T47D (cell line): ENCODE data around the gene RING1.

Experiments
- DNase-seq, 2 experiments: peaks; one replicate each; pipeline versions ENCODE4 v3.0.0 to v3.0.0-alpha.2; 2011 to 2012; ENCODE audit warnings: low read depth in 1 of 2, low spot score in 1 of 2
- JUND ChIP-seq: IDR thresholded peaks from 2 replicates; pipeline ENCODE4 v1.6.1; 2012; ENCODE audit warnings: low read depth
- in situ Hi-C: cut with HindIII; loops from 2 replicates; pipeline ENCODE4 v1.10.0; 2016; ENCODE audit warnings: low sequenced_read_pairs, low pct_unique_long_range_greater_than_20kb

Gene RING1

GRCh38 chr6:33191383-33192104 lies 16.8 kb upstream of the RING1 start:
- no peak for TF ChIP-seq JUND
- DNase-seq: no peak
- in situ Hi-C loops: no loop called here

DNA sequence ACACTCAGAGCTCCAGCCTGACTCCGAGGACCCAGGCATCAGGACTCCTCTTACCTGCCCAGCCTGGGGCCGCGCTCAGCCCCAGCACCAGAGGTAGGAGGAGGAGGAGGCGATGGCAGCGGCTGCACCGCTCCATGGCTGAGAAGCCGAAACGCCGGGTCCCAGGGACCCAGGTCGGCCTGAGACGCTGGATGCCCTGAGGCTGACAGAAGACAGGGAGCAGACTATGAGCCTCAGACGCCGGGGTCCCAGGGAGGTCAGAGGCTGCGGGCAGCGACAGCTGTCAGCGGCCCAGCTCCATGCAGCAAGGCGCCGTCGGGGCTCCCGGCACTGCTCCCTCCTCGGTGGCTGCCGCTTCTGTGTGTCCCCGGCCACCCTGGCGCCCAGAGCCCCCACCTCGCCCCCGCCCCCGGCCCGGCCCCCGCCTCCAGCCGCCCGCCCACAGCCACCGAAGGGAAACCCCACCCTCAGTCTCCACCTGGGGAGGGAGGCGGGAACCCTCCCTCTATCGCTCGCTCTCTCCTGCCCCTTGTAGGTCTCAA lies 16.1 kb upstream of the RING1 start, which contains the start of gene COL11A2:
Gene COL11A2 (minus strand): TSS at position 363 of the 542 bp plus-strand sequence. CDS start 227 bp downstream, at position 136.
- TF ChIP-seq JUND: no peak
- in situ Hi-C loops: no loop called here
- DNase-seq: no peak

- in situ Hi-C loops: no loop called here
- no peak for TF ChIP-seq JUND
- no peak for DNase-seq
Measured at GRCh38 chr6:33192671-33193602, 15.4 kb upstream of the RING1 start.

- in situ Hi-C loops: no loop called here
- TF ChIP-seq JUND: no peak
- no peak for DNase-seq
Measured at GRCh38 chr6:33193619-33194018, 14.7 kb upstream of the RING1 start.

DNA sequence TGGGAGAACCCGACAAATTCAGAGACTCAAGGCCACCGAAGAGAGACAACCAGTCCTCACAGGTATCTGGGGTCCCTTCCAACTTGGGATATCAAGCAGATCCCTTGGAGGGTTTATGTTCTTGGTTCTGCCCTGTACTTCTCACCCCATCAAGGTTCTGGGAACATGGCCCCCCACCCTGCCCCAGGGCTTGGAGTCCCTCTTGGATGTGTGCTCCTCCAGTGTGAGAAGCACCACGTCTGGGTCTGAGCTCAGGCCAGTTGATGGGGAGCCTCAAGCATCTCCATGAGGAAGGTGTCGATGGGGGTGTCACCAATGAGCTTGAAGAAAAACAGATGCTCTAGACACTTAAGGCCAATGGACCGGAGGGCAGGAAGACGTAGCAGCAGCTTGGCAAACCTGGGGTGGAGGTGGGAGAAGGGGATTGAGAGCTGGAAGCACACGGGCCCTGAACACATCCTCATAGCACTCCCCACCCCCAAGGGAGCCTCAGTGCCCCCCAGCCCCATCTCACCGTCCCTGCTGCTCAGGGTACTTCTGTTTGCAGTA lies 13.8 kb upstream of the RING1 start:
- DNase-seq: no peak
- in situ Hi-C loops: no loop called here
- TF ChIP-seq JUND: no peak

- in situ Hi-C loops: no loop called here
- DNase-seq: peak in 1 of 2 experiments; percentile 58
- no peak for TF ChIP-seq JUND
Measured at GRCh38 chr6:33195304-33196165, 12.8 kb upstream of the RING1 start.

GRCh38 chr6:33197431-33198048 lies 10.8 kb upstream of the RING1 start:
- in situ Hi-C loops: no loop called here
- DNase-seq: peak; percentile 70 to 75
- TF ChIP-seq JUND: no peak

- TF ChIP-seq JUND: no peak
- DNase-seq: no peak
- in situ Hi-C loops: no loop called here
Measured at GRCh38 chr6:33198159-33198852, 10.0 kb upstream of the RING1 start.

- in situ Hi-C loops: no loop called here
- DNase-seq: no peak
- TF ChIP-seq JUND: no peak
Measured at GRCh38 chr6:33198853-33199436, 9.4 kb upstream of the RING1 start.

- in situ Hi-C loops: no loop called here
- TF ChIP-seq JUND: no peak
- peak; percentile 66 to 78 for DNase-seq
Measured at GRCh38 chr6:33199687-33200218, 8.5 kb upstream of the RING1 start.
